Activated CD8-positive, alpha-beta memory T cell treated with anti-CD3 and anti-CD28 coated beads, Interleukin-2, amount 50 U/mL, for 1 hour (primary cell): ENCODE measurements around the gene SLC25A39.

ENCODE experiments used
- DNase-seq: peaks from one replicate; pipeline ENCODE4 v3.0.0-alpha.2; 2020; ENCODE audit errors: extremely low read depth

Gene SLC25A39

GRCh38 chr17:44314524-44314868, 10.1 kb downstream of the SLC25A39 start:
- no peak for DNase-seq

GRCh38 chr17:44314031-44314430, 10.6 kb downstream of the SLC25A39 start:
- DNase-seq = no peak

GRCh38 chr17:44312396-44313104, 12.1 kb downstream of the SLC25A39 start:
- DNase-seq = no peak

GRCh38 chr17:44311562-44312181, 13.0 kb downstream of the SLC25A39 start:
- DNase-seq = no peak

- no peak for DNase-seq
Measured at GRCh38 chr17:44310609-44311376, 13.8 kb downstream of the SLC25A39 start.

- no peak for DNase-seq
Measured at GRCh38 chr17:44310188-44310587, 14.4 kb downstream of the SLC25A39 start.

GRCh38 chr17:44309472-44309871, 15.2 kb downstream of the SLC25A39 start:
- DNase-seq = no peak

GRCh38 chr17:44308865-44309264, 15.8 kb downstream of the SLC25A39 start:
- DNase-seq = no peak

- peak; percentile 53 for DNase-seq
Measured at GRCh38 chr17:44308320-44308818, 16.3 kb downstream of the SLC25A39 start, which contains the start of gene RUNDC3A. TSS of gene RUNDC3A (plus strand) at chr17:44308601. CDS start at chr17:44308833, 232 bp downstream.

- no peak for DNase-seq
Measured at GRCh38 chr17:44307387-44308186, 17.0 kb downstream of the SLC25A39 start.

- DNase-seq = no peak
Measured at GRCh38 chr17:44304651-44305050, 20.0 kb downstream of the SLC25A39 start.

GRCh38 chr17:44297975-44298374, 26.6 kb downstream of the SLC25A39 start:
- DNase-seq = no peak

- DNase-seq = no peak
Measured at GRCh38 chr17:44293509-44294226, 31.0 kb downstream of the SLC25A39 start.

- no peak for DNase-seq
Measured at GRCh38 chr17:44287651-44288050, 37.0 kb downstream of the SLC25A39 start.

GRCh38 chr17:44284024-44284400, 40.6 kb downstream of the SLC25A39 start:
- no peak for DNase-seq

GRCh38 chr17:44283344-44284023, 41.1 kb downstream of the SLC25A39 start:
- no peak for DNase-seq

GRCh38 chr17:44282264-44282663, 42.4 kb downstream of the SLC25A39 start:
- DNase-seq = no peak

GRCh38 chr17:44281570-44281969, 43.1 kb downstream of the SLC25A39 start:
- no peak for DNase-seq

GRCh38 chr17:44280392-44280937, 44.2 kb downstream of the SLC25A39 start:
- no peak for DNase-seq
